T follicular helper cell (primary cell): ENCODE results near the gene TSPEAR.
"Not testable (repeated sequence)": the region's sequence is repeated elsewhere in the genome, so short reads cannot be mapped to it uniquely, and the experiment has no call there.

Experiments used
- DNase-seq: peaks from one replicate; pipeline ENCODE4 v3.0.0-alpha.2; 2020; ENCODE audit warnings: low read depth

The TSPEAR gene

DNA sequence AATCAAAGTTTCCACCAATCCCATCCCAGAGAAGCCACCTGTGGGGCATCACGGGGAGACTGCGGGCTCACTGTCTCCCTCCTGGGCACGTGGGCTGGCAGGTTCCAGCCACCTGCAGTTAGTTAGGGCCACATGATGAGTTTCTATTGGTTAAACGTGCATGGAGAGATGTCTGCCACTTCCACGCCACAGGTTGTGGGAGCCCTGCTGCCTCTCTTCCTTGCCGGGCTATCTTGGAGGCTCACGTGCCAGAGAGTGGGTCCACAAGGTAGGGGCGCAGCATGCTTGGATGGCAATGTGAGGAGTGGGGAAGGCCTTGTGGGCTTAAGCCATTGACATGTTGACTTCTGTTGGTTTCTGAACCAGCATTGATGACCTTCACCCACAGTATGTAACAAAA lies 107.5 kb downstream of the TSPEAR start:
- DNase-seq: no peak

DNA sequence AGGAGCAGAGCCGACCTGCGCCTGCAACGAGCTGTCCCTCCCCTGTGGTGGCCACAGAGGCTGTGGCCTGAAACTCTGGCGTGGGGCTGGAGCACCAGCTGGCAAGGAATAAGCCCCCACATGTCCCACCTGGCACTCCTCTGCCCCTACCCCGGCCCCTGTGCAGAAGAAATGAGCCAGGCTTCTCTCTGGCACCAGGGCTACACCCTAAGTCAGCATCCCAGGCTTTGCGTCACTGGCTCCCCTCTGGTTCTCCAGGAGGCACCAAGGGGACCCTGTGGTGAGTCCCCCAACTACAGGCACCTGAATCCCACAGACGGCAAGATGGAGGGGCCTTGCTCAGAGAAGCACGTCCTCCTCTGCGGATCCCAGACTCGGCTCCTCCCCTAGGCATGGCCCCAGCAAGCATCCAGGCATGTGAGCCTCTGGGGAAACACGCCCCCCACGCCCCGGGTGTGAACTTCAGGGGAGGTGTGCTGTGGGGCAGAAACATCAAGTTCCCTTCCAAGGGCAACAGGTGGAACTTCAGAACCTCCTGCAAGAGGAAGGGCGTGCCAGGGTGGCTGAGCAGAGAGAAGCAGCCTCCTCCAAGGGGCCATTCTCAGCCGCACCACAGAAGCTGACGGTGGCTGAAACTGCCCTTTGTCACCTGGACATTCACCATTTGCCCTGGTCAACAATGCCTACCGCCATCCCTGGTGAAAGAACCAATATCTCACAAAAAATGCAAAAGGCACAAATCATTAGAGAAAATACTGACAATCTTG lies 108.1 kb downstream of the TSPEAR start:
- DNase-seq: no peak

DNA sequence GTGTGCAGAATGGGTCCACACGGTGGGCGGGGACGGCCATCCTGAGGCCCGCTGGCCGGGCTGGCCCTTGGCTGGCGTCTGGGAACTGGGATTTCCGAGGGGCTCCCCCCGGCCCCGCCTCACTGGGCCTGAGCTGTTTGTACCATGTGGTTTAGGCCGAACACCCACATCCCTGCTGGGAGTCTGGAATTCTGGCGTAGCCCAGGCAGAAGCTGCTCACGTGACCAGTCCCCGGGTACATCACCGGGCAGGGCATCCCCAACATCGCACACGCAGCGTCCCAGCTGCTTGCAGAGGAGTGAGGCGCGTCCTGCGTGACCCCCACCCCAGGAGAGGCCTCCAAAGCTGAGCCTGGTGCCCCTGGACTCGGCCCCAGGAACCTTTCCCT lies 108.9 kb downstream of the TSPEAR start:
- no peak for DNase-seq

DNA sequence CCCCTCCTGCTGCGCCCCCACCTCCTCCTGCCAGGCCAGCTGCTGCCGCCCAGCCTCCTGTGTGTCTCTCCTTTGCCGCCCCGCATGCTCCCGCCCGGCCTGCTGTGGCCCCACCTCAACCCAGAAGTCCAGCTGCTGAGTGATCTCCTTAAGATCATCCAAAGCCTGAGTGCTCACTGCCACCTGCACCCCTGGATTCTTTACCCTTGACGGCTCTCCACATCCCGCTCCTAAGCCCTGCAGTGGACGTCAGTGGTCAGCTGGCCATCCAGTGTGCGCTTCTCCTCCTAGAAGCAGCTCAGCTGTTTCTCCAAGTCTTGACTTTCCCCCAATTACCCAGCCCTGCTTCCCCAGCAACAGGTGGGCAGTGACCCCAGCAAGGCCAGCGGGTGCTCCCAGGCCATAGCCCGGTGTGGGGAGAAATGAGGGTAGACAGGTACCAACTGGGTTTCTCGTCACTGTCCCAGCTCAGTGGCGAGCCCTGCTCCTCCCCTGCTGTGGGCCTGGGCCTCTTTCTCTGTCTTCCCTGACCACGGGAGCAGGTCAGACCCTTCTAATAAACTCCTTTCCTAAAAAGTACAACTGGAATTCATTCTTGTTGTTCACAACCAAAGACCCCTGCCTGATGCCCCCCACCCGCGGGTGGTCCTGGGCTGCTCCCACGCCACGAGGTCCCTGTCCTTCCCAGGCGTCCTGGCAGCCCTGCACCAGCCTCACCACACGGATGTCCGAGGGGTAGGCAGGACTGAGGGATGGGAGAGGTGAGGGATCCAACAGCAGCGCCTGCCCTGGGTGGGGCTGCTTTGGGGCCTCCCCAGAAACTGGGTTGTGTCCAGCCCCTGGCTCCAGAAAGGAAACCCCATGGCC lies 109.5 kb downstream of the TSPEAR start:
- DNase-seq: no peak

DNA sequence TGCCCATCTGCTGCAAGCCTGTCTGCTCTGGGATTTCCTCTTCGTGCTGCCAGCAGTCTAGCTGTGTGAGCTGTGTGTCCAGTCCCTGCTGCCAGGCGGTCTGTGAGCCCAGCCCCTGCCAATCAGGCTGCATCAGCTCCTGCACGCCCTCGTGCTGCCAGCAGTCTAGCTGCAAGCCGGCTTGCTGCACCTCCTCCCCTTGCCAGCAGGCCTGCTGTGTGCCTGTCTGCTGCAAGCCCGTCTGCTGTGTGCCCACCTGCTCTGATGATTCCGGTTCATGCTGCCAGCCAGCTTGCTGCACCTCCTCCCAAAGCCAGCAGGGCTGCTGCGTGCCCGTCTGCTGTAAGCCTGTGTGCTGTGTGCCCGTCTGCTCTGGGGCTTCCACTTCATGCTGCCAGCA lies 110.3 kb downstream of the TSPEAR start:
- not testable (repeated sequence) for DNase-seq

DNA sequence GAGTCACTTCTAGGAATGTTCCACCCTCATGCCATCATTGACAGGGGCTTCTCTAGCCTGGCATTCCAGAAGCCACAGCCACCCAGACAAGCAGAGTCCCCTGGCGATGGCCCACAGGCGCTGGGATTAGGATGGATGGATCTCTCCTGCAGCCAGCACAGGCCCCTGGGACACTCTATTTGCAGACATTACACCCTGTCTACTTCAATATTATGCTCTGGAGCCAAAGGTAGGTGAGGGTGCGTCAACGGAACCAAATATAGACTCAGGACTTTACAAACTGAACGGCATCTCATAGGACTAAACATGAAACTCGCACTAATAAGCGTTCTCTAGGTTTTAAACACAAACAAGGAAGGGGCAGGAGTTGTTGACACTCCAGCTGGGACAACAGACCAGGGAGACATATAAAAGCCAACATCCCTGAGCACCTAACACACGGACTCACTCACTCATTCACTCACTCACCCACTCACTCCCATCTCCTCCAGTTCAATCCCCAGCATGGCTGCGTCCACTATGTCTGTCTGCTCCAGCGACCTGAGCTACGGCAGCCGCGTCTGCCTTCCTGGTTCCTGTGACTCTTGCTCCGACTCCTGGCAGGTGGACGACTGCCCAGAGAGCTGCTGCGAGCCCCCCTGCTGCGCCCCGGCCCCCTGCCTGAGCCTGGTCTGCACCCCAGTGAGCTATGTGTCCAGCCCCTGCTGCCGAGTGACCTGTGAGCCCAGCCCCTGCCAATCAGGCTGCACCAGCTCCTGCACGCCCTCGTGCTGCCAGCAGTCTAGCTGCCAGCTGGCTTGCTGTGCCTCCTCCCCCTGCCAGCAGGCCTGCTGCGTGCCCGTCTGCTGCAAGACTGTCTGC lies 111.0 kb downstream of the TSPEAR start, which contains the start of gene KRTAP10-7:
KRTAP10-7 (plus strand) TSS at position 480 of the 861 bp plus-strand sequence; CDS start at position 505, 25 bp downstream.
- DNase-seq: not testable (repeated sequence)

DNA sequence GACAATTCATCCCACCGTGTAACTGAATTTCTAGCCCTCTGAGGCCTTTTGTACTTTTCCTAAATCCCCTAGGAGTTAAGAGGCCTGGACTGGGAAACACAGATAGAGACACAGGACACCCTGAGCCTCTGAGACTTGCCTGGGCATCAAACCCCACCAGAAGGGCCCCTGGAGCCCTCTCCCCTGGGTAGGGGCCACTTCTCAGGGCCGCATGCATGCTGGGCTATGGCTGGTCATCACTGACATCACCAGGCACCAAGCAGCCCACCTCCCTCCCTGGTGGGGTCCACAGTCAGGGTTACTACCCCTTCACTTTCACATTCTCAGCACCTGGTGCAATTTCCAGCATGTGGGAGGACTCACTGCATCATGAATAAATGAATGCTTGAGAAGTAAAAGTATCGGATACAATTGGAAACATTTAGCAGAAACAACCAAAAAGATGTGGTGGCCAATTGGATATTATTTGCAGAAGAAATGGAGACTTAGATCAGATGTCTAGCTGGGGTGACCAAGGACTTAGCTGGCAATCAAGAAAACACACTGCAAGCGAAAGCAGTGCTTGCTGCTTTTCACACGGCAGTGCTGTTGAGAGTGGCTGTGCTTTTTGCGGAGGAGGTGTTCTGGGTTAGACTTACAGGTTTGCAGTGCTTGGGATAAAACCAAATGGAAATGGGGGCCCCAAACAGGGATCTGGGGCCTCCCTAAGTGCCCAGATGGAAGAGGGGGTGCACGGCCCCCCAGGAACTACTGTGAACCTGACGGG lies 111.9 kb downstream of the TSPEAR start:
- DNase-seq: no peak

DNA sequence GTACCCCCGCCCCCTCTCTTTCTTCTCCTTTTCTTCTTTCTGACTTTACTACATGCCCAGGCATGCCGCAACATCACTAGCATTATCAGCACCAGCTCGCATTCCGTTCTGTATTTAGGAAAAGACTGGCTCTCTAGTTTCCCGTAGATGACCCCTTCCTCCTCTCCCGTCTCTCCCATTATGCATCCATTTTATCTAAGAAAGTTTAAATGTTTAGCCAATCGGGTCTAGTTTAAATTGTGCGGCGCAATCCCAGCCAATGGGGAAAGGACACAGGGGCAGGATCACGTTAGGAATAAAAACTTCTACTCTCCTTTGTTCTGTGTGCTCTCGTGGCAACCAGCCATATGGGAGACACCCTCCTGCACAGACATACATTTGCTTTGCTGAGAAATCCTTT lies 113.3 kb downstream of the TSPEAR start:
- DNase-seq: no peak

DNA sequence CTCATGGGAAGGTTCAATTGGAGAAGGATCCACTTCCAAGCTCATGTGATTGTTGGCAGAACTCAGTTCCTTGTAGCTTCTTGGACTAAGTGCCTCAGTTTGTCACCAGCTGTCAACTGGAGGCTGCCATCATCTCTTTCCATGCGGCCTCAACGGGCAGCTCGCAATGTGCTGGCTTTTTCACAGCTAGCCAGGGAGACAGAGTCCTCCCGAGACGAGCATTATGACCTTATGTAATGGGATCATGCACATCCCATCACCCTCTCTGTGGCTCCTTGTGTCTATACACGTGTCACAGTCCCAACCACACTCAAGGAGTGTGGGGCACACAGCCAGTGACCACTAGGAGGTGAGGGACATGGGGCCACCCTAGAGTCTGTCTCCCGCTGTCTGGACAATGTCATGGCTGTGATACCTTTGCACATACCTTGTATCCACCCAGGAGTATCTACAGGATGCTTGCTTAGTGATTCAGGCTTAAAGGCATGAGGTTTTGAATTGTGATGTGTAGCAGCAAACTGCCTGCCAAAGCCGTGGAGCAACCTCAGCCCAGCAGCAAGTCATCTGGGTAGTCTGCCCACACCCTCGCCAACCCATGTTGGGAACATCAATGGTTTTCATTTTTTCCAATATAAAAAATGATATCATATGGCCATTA lies 115.2 kb downstream of the TSPEAR start:
- no peak for DNase-seq

DNA sequence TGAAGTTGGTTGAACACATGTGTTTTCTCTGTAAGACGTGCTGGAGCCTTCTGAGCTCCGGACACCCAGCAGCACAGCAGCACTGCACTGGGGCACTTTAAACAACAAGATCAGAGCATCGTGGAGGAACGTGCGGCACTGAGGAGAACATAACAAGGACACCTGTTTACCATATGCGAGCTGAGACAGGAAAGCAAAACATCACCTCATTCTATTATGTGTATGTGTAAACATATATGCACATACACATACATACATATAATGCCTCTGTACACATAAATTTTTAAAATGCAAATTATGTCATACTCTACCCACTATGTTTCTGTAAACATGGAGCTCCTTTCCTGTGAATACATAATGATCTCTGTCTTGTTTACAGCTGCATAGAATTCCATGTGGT lies 115.8 kb downstream of the TSPEAR start:
- no peak for DNase-seq

DNA sequence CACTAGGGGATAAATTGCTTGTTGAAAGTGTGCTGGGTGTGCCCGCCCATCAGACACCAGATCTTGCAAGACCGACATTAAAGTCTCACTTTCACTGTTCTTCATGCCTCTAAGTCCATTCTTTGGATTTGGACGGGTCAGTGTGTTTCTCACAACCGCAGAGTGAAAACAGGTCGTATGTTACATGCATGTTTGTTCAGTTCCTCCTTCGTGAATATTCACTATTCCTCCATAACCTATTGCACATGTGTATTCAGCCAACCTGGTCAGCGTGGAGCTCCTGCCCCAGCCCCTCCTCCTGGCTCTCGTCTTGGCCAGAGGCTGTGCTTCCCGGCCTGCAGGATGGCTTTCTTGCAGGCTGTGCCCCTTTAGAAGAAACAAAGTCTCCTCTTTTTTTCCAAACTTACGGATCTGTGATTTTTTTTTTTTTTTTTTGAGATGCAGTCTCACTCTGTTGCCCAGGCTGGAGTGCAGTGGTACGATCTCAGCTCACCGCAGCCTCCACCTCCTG lies 116.9 kb downstream of the TSPEAR start:
- no peak for DNase-seq

DNA sequence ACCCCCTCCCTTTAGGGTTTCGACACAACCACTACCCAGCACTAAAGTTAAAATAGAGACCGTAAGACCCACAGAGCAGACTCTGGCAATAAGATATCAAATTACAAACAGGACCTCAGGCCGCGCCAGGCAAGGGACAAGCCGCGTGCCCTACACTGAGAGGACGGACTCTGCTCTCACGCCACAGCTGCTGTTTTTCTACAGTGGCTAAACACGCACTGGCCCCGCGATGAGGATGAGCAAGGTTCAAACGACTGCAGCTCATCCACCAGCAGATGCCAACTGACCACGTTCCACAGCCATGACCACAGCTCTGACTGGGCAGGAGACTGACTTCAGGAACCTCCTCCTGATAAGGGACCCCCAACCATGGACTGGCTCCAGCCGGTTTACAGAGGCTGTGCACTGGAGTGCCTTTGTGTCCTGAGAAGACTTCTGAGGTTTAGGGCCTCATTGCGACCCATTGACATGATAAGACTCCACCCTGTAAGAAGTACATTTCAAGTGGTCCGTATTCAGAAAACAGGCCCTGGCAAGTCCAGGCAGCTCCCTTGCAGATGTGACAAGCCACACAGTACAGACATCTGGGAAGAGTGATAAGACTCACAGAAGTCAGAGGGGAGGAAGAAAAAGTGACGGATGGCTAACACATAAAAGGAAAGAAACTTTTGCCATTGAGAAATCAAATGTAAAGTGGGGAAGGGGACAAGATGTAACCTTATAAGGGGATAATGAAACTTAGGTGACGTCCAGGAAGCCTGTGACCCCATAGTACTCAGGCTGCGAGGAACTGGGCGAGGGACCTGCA lies 117.6 kb downstream of the TSPEAR start:
- no peak for DNase-seq

DNA sequence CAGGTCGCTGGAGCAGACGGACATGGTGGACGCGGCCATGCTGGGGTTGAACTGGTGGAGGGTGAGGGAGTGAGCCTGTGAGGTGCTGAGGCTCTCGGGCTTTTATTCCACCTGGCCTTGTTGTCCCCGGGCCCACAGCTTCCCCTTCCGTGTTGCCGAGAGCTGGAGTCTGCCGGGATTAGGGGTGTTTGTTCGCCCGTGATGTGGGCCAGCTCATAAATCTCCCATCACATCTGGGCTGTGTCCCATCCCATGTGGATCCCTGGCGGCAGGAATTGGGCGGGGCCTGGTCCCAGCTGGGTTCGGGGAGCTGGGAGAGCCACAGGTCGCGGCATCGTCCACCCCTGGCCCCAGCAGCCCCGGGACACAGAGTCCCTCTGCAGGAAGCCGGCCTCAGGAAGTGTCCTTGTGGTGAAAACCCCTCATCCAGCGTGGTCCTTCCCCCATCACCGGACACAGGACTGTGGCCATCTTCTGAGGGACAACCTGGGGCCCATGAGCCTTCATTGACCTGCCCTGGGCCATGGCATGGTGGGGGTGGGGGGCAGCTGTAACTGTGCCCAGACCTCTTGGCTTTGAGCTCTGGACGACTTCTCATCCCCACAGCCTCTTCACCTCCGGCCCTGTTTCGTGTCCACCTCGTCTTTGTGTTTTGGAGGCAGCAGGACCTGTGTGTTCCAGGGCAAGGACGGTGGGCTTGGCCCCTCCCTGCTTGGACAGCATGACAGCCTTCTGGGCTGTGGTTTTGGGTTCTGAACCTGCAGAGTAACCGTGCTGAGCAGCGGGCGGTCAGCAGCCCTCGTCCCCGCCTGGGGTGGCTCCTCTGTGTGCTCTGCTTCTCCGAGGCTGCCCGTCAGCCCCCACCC lies 118.7 kb downstream of the TSPEAR start, which contains the start of gene KRTAP10-6:
KRTAP10-6 (minus strand) TSS at position 60 of the 866 bp plus-strand sequence; CDS start at position 39, 21 bp downstream.
- DNase-seq: no peak

DNA sequence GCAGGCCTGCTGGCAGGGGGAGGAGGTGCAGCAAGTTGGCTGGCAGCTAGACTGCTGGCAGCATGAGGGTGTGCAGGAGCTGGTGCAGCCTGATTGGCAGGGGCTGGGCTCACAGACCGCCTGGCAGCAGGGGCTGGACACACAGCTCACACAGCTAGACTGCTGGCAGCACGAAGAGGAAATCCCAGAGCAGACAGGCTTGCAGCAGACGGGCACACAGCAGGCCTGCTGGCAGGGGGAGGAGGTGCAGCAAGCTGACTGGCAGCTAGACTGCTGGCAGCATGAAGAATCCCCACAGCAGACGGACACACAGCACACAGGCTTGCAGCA lies 119.6 kb downstream of the TSPEAR start:
- DNase-seq: not testable (repeated sequence)

DNA sequence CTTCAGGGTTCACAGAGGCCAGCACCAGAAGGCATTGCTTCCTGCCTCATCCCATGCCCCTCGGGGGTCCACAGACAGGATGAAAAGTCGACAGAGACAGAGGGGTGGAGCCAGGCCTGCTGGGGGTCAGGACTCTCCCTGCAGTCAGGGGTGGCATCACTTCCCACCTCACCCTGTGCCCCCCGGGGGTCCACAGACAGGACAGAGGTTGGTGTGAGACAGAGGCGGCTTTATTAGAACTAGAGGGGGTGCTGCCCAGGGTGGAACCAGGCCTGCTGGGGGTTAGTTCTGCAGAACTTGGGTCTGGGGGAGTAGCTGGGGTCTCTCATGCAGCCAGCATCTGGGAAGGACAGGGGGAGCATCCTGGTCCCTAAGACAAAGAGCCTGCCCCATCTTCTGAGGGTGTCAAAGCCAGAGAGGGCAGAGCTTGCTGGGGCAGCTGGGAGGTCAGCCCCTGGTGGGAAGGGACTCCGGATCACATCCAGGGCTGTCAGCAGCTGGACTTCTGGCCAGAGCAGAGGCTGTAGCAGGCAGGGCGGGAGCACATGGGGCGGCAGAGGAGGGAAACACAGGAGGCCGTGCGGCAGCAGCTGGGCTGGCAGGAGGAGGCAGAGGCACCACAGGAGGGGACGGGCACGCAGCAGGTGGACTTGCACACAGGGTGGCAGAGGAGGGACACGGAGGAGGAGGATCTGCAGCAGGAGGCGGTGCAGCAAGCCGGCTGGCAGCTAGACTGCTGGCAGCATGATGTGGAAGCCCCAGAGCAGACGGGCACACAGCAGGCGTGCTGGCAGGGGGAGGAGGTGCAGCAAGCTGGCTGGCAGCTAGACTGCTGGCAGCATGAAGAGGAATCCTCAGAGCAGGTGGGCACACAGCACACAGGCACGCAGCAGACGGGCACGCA lies 120.2 kb downstream of the TSPEAR start:
- DNase-seq: not testable (repeated sequence)

DNA sequence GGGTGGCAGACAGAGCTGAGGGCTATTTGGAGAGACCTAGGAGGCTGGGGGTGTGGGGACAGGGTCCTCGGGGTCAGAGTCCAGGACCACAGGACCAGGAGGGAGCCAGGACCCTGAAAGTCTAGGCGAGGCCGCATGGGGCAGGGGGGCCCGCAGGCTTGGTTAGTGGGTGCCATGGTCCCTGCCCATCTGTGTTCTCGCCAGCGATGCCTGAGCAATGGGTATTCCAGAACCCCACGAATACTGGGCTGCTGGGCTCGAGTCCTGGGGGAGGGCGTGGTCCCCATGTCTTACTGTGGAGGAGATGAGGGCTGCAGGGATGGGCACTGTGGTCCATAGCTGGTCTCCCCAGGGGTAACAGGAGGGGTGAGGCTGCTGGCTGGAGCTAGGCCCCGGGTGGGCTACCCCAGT lies 121.1 kb downstream of the TSPEAR start:
- no peak for DNase-seq

DNA sequence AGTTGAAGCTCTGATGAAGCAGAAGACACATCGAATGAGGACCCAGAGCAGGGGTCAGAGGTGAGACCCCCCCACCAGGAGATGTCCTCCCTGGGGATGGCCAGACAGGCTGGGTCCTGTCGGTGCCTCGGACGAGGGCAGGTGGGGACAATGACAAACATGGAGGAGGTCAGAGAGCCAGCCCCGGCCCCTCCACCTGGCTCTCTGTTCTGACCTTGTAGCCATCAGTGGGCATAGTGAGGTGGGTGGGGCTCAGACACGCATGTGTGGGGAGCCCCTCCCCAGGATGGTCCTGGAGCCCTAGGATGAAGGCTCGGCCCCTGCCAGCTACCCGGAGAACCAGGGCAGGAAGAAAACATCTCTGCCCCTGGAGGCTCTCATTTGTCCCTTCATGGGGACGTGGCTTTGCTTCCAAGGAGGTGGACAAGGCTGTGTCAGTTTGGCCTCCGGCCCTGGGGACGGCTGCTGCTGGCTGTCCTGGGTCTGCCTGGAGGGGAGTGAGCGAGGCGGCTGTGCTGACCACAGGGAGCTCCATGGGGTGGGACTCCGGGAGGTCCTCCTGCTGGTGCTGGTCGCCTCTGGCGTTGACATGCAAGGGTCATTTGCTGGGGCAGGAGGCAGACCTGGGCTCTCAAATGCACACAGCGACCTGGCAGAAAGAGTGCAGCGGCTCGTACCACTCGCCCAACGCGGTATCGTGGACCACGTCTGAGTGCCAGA lies 121.6 kb downstream of the TSPEAR start:
- DNase-seq: no peak
